ENCODE data around the gene WDR4. TPM values are rescaled to one million over a fixed set of nuclear protein-coding genes. Genes with fewer than 3 reads are reported as not detected.
"Not testable (repeated sequence)": the region's sequence is repeated elsewhere in the genome, so short reads cannot be mapped to it uniquely, and the experiment has no call there.

WDR4 gene
- total RNA-seq, 6 experiments from 2014 or later, result 6.3 to 10.5 (median 8.0) TPM

DNA sequence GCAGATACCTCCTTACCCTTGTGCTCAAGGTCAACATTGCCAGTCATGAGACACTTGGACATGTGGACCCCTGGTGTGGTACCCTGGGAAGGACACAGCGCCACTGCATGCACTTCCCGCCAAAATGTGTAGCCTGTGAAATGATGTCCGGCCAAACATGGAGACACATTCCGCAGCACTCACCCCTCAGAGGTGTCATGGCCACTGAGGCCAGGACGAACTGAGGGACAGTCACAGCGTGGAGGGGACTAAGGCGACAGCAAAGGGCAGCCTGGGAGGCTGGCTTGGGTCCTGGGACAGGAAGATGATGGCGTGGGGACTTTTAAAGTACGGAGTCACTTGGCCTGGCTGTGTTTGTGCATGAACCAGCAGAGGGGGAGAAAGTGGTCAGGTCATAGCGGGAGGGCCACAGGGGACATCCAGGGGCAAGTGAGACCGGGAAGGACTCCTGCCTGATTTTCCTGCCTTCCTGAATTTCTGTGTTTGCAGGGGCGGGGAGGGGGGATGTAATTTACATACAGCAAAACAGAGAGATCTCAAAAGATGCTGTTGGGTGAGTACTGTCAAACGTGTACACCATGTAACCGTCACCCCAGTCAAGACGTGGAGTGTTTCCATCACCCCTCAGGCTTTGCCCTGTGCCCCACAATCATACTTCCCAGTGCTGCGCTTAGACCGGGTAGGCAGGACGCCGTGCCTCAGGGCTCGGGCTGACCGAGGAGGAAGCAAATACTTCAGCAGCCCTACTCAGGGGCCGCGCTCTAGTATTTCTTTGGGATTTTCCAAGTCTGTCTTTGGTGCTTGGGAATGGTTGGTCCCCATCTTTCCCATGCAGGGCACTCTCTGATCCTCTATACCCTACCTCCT lies 45.2 kb downstream of the WDR4 start:
- H3K4me3 ChIP-seq, result no peak overlapping the region
- 62% methylated on average over 4 of the region's 23 CpGs for WGBS (ENCODE audit: insufficient coverage, low coverage, low lambda C conversion rate, missing lambda C conversion rate)
- H3K27ac ChIP-seq, result no peak overlapping the region
- intact Hi-C loops (cut with DNase I), result loop anchor here in 1 of 2 donors (10.0 kb wide), 1 partner anchor 179 kb away; the partner anchor contains the start of gene PDE9A
- H3K9me3 ChIP-seq, result no peaks in the 10 kb centered on the region
- peaks cover 0 to 11% (median 2%) of the 10 kb centered on the region in 4 donors for H3K4me1 ChIP-seq
- peak in 2 of 3 donors; percentile 38 to 40 for DNase-seq
- H3K27me3 ChIP-seq, result no peaks in the 10 kb centered on the region
- no peaks in the 10 kb centered on the region for H3K36me3 ChIP-seq
- no peak for ATAC-seq
- TF ChIP-seq POLR2A (IDR thresholded peaks at IDR 0.05), result no peak
- TF ChIP-seq, protein P1, sequence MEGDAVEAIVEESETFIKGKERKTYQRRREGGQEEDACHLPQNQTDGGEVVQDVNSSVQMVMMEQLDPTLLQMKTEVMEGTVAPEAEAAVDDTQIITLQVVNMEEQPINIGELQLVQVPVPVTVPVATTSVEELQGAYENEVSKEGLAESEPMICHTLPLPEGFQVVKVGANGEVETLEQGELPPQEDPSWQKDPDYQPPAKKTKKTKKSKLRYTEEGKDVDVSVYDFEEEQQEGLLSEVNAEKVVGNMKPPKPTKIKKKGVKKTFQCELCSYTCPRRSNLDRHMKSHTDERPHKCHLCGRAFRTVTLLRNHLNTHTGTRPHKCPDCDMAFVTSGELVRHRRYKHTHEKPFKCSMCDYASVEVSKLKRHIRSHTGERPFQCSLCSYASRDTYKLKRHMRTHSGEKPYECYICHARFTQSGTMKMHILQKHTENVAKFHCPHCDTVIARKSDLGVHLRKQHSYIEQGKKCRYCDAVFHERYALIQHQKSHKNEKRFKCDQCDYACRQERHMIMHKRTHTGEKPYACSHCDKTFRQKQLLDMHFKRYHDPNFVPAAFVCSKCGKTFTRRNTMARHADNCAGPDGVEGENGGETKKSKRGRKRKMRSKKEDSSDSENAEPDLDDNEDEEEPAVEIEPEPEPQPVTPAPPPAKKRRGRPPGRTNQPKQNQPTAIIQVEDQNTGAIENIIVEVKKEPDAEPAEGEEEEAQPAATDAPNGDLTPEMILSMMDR (IDR thresholded peaks at IDR 0.05), result no peak

GRCh38 chr21:42833439-42833815 lies 45.9 kb downstream of the WDR4 start:
- H3K4me1 ChIP-seq, result peaks cover 0 to 8% (median 2%) of the 10 kb centered on the region in 4 donors
- H3K4me3 ChIP-seq, result no peak overlapping the region
- H3K27ac ChIP-seq, result no peak overlapping the region
- TF ChIP-seq, protein P1 (IDR thresholded peaks at IDR 0.05), result peak in 2 of 4 donors; percentile 22 to 32
- no peak for TF ChIP-seq POLR2A (IDR thresholded peaks at IDR 0.05)
- intact Hi-C loops (cut with DNase I), result loop anchor here in 1 of 2 donors (10.0 kb wide), 1 partner anchor 179 kb away; the partner anchor contains the start of gene PDE9A
- DNase-seq (peak in 1 of 3 donors; percentile 46), ATAC-seq (peak; percentile 28 to 43 (median 36))
- H3K27me3 ChIP-seq, result no peaks in the 10 kb centered on the region
- no peaks in the 10 kb centered on the region for H3K36me3 ChIP-seq
- no peaks in the 10 kb centered on the region for H3K9me3 ChIP-seq
- WGBS (ENCODE audit: insufficient coverage, low coverage, low lambda C conversion rate, missing lambda C conversion rate), result 3% methylated on average over 5 of the region's 11 CpGs

DNA sequence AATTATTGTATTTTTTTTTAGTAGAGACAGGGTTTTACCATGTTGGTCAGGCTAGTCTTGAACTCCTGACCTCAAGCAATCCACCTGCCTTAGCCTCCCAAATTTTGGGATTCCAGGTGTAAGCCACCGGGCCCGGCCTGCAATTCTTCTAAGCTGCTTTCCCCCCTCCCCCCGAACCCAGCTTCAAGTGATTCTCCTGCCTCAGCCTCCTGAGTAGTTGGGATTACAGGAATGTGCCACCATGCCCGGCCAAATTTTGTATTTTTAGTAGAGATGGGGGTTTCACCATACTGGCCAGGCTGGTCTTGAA lies 47.1 kb downstream of the WDR4 start:
- WGBS (ENCODE audit: insufficient coverage, low coverage, low lambda C conversion rate, missing lambda C conversion rate), result 94% methylated on average over 4 of the region's 4 CpGs
- H3K9me3 ChIP-seq, ATAC-seq, H3K27me3 ChIP-seq, H3K27ac ChIP-seq, H3K4me1 ChIP-seq, H3K36me3 ChIP-seq, H3K4me3 ChIP-seq: not testable (repeated sequence)
- intact Hi-C loops (cut with DNase I), result loop anchor here in 1 of 2 donors (10.0 kb wide), 1 partner anchor 177 kb away; the partner anchor contains the start of gene PDE9A
- DNase-seq, result peak in 1 of 3 donors; percentile 32

DNA sequence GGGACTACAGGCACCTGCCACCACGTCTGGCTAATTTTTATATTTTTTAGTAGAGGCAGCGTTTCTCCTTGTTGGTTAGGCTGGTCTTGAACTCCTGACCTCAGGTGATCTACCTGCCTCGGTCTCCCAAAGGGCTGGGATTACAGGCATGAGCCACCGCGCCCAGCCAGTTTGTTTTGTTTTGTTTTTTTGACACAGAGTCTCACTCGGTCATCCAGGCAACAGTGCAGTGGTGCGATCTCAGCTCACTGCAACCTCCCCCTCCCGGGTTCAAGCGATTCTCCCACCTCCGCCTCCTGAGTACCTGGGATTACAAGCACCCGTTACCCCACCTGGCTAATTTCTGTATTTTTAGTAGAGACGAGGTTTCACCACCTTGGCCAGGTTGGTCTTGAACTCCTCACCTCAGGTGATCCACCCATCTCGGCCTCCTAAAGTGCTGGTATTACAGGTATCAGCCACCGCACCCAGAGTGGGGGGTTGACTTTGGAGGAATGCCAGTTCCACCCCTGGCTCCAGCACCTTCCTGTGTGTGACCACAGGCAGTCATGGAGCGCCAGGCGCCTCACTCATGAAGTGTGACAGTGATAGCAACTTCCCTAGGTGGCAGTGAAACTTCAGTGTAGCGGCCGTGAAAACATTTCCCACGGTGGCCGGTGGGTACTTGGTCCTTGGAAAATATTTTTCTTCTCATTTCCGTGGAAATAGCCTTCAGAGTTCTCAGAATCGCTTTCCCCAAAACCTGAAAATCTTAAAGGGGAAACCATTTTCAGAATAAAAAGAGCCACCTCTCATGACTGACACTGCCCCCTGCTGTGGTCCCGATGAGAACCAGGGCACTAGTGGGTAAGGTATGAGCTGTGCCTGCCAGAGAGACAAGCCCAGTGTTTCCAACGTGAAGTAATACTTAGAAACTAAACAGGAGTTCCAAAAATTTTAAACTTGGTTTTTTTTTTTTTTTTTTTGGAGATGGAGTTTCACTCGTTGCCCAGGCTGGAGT lies 48.6 kb downstream of the WDR4 start:
- H3K9me3 ChIP-seq, result no peaks in the 10 kb centered on the region
- H3K4me1 ChIP-seq, result peaks cover 0 to 5% (median 0%) of the 10 kb centered on the region in 4 donors
- H3K4me3 ChIP-seq, result no peak overlapping the region
- TF ChIP-seq, protein P1 (IDR thresholded peaks at IDR 0.05), result no peak
- no peak for TF ChIP-seq POLR2A (IDR thresholded peaks at IDR 0.05)
- ATAC-seq, result peak in 1 of 4 donors; percentile 22
- H3K27ac ChIP-seq, result no peak overlapping the region
- peak in 1 of 3 donors; percentile 42 for DNase-seq
- WGBS (ENCODE audit: insufficient coverage, low coverage, low lambda C conversion rate, missing lambda C conversion rate), result 54% methylated on average over 19 of the region's 25 CpGs
- intact Hi-C loops (cut with DNase I), result loop anchor here in 1 of 2 donors (10.0 kb wide), 1 partner anchor 176 kb away; the partner anchor contains the start of gene PDE9A
- H3K36me3 ChIP-seq, result no peaks in the 10 kb centered on the region
- H3K27me3 ChIP-seq, result no peaks in the 10 kb centered on the region
